ENCODE results near the gene ANGPT4. TPM values are rescaled to one million over a fixed set of nuclear protein-coding genes. Genes with fewer than 3 reads are reported as not detected.

The ANGPT4 gene
- total and polyA plus RNA-seq, 2 of the 13 experiments (the other 11 are each of a cell fraction or from before 2014, with no cell fraction given), result not detected

- no peak for TF ChIP-seq ZZZ3 (CRISPR knock-in tag; IDR thresholded peaks at IDR 0.05; ENCODE audit: borderline replicate concordance)
- TF ChIP-seq NONO (IDR thresholded peaks at IDR 0.05), result no peak
- TF ChIP-seq NONO (CRISPR knock-in tag; conservative IDR thresholded peaks at IDR 0.05), result no peak; the same call in 1 of the 2 replicates
- TF ChIP-seq ZNF296 (CRISPR knock-in tag; conservative IDR thresholded peaks at IDR 0.05), result 0 out of 2 replicates have a peak, but pooled peaks have one; percentile 29
- 0 out of 2 replicates have a peak, but pooled peaks have one; percentile 5 for TF ChIP-seq TBX2 (CRISPR knock-in tag; IDR thresholded peaks at IDR 0.05; ENCODE audit: borderline replicate concordance)
- TF ChIP-seq PAXIP1 (CRISPR knock-in tag; conservative IDR thresholded peaks at IDR 0.05), result no peak
- TF ChIP-seq ZNF124 (CRISPR knock-in tag; IDR thresholded peaks at IDR 0.05), result no peak
- no peak for TF ChIP-seq NR2F2 (IDR thresholded peaks at IDR 0.05; ENCODE audit: borderline replicate concordance, low read depth)
- TF ChIP-seq FUBP1 (CRISPR knock-in tag; IDR thresholded peaks at IDR 0.05; ENCODE audit: borderline replicate concordance), result no peak
- TF ChIP-seq ZNF615 (CRISPR knock-in tag; IDR thresholded peaks at IDR 0.05; ENCODE audit: borderline replicate concordance), result no peak
- TF ChIP-seq PRDM15 (CRISPR knock-in tag; IDR thresholded peaks at IDR 0.05), result no peak
- no peak for TF ChIP-seq ZNF672 (CRISPR knock-in tag; IDR thresholded peaks at IDR 0.05)
- TF ChIP-seq SUZ12 (IDR thresholded peaks at IDR 0.05; ENCODE audit: low read depth, low read length), result no peak
- TF ChIP-seq ZNF350 (CRISPR knock-in tag; IDR thresholded peaks at IDR 0.05; ENCODE audit: borderline replicate concordance, low read depth), result 0 out of 2 replicates have a peak, but pooled peaks have one; percentile 12
- no peak for TF ChIP-seq MIER3 (CRISPR knock-in tag; IDR thresholded peaks at IDR 0.05; ENCODE audit: borderline replicate concordance)
These were observed 75.7 kb downstream of the ANGPT4 start (continued) for GRCh38 chr20:840503-840857.
